ENCODE data around the gene ABCA4. TPM values are rescaled to one million over a fixed set of nuclear protein-coding genes. Genes with fewer than 3 reads are reported as not detected.

ABCA4 gene
- total RNA-seq, 4 donors from 2014 or later = 0.18 to 0.57 TPM; not detected in 2

GRCh38 chr1:94063379-94063778 is 57.6 kb downstream of the ABCA4 start:
- DNase-seq = no peak
- H3K36me3 ChIP-seq = no peaks in the 10 kb centered on the region
- H3K4me3 ChIP-seq = no peak overlapping the region
- H3K27me3 ChIP-seq = no peaks in the 10 kb centered on the region
- intact Hi-C loops (cut with DNase I) = loop anchor here (5.0 kb wide), 1 partner anchor 274 kb away; no protein-coding TSS in a partner anchor
- 24 to 30% methylated on average over 3 to 5 of the region's 5 CpGs for WGBS, 2 donors
- H3K9me3 ChIP-seq = no peaks in the 10 kb centered on the region
- H3K27ac ChIP-seq = peak overlapping the region in 3 of 4 donors; percentile 26 to 42 (median 35)
- TF ChIP-seq POLR2A (IDR thresholded peaks at IDR 0.05) = no peak
- TF ChIP-seq CTCF (IDR thresholded peaks at IDR 0.05) = peak in 4 of 6 experiments; percentile 1 to 33 (median 20)
- peaks cover 0 to 36% (median 15%) of the 10 kb centered on the region in 3 donors for H3K4me1 ChIP-seq

- H3K27ac ChIP-seq = peak overlapping the region in 3 of 4 donors; percentile 19 to 41 (median 35)
- no peaks in the 10 kb centered on the region for H3K36me3 ChIP-seq
- H3K4me3 ChIP-seq = no peak overlapping the region
- WGBS, 2 donors = 24 to 25% methylated on average over 5 of the region's 5 CpGs
- intact Hi-C loops (cut with DNase I) = loop anchor here (5.0 kb wide), 1 partner anchor 276 kb away; no protein-coding TSS in a partner anchor
- H3K9me3 ChIP-seq = no peaks in the 10 kb centered on the region
- H3K27me3 ChIP-seq = peaks cover 0 to 3% (median 0%) of the 10 kb centered on the region in 4 donors
- no peak for DNase-seq
- H3K4me1 ChIP-seq = peaks cover 0 to 33% (median 12%) of the 10 kb centered on the region in 3 donors
- TF ChIP-seq POLR2A (IDR thresholded peaks at IDR 0.05) = no peak
- peak in 5 of 6 experiments; percentile 85 to 91 (median 88) for TF ChIP-seq CTCF (IDR thresholded peaks at IDR 0.05)
Observed at GRCh38 chr1:94061513-94062443, 59.2 kb downstream of the ABCA4 start.

GRCh38 chr1:94060720-94061119 is 60.2 kb downstream of the ABCA4 start:
- TF ChIP-seq POLR2A (IDR thresholded peaks at IDR 0.05) (no peak), CTCF (IDR thresholded peaks at IDR 0.05) (no peak)
- H3K9me3 ChIP-seq = no peaks in the 10 kb centered on the region
- DNase-seq = no peak
- intact Hi-C loops (cut with DNase I) = loop anchor here (5.0 kb wide), 1 partner anchor 277 kb away; no protein-coding TSS in a partner anchor
- peaks cover 0 to 3% (median 0%) of the 10 kb centered on the region in 4 donors for H3K27me3 ChIP-seq
- 61 to 69% methylated on average over 2 of the region's 2 CpGs for WGBS, 2 donors
- H3K27ac ChIP-seq = no peak overlapping the region
- no peaks in the 10 kb centered on the region for H3K36me3 ChIP-seq
- no peak overlapping the region for H3K4me3 ChIP-seq
- H3K4me1 ChIP-seq = peaks cover 0 to 33% (median 12%) of the 10 kb centered on the region in 3 donors

GRCh38 chr1:94058766-94059165 is 62.2 kb downstream of the ABCA4 start:
- WGBS, 2 donors = 75 to 79% methylated on average over 3 of the region's 3 CpGs
- peaks cover 0 to 23% (median 8%) of the 10 kb centered on the region in 3 donors for H3K4me1 ChIP-seq
- DNase-seq = no peak
- peaks cover 0 to 3% (median 0%) of the 10 kb centered on the region in 4 donors for H3K27me3 ChIP-seq
- no peaks in the 10 kb centered on the region for H3K36me3 ChIP-seq
- H3K27ac ChIP-seq = peak overlapping the region in 1 of 4 donors; percentile 1
- intact Hi-C loops (cut with DNase I) = loop anchor here (10.0 kb wide), 1 partner anchor 406 kb away; no protein-coding TSS in a partner anchor
- no peak for TF ChIP-seq POLR2A (IDR thresholded peaks at IDR 0.05)
- no peak for TF ChIP-seq CTCF (IDR thresholded peaks at IDR 0.05)
- no peak overlapping the region for H3K4me3 ChIP-seq
- H3K9me3 ChIP-seq = no peaks in the 10 kb centered on the region

- H3K27me3 ChIP-seq = peaks cover 0 to 3% (median 0%) of the 10 kb centered on the region in 4 donors
- H3K36me3 ChIP-seq = no peaks in the 10 kb centered on the region
- peaks cover 0 to 9% (median 2%) of the 10 kb centered on the region in 3 donors for H3K4me1 ChIP-seq
- no peak overlapping the region for H3K27ac ChIP-seq
- no peaks in the 10 kb centered on the region for H3K9me3 ChIP-seq
- intact Hi-C loops (cut with DNase I) = loop anchor here (10.0 kb wide), 1 partner anchor 408 kb away; no protein-coding TSS in a partner anchor
- TF ChIP-seq POLR2A (IDR thresholded peaks at IDR 0.05) (no peak), CTCF (IDR thresholded peaks at IDR 0.05) (no peak)
- no peak overlapping the region for H3K4me3 ChIP-seq
- WGBS, 2 donors = 66 to 80% methylated on average over 2 of the region's 2 CpGs
- no peak for DNase-seq
Observed at GRCh38 chr1:94056996-94057395, 64.0 kb downstream of the ABCA4 start.
